Measurements from ENCODE around the gene TRA2B.

Gene TRA2B

GRCh38 chr3:185881926-185882325, 55.9 kb downstream of the TRA2B start:
- H3K27ac ChIP-seq, result no peak overlapping the region
- no peak for TF ChIP-seq CTCF (conservative IDR thresholded peaks at IDR 0.05)

GRCh38 chr3:185880600-185880999, 57.2 kb downstream of the TRA2B start:
- H3K27ac ChIP-seq, result no peak overlapping the region
- no peak for TF ChIP-seq CTCF (conservative IDR thresholded peaks at IDR 0.05)

GRCh38 chr3:185878920-185879319, 58.9 kb downstream of the TRA2B start:
- TF ChIP-seq ZFX (IDR thresholded peaks at IDR 0.05), result no peak
- no peak for TF ChIP-seq CTCF (conservative IDR thresholded peaks at IDR 0.05)
- H3K27ac ChIP-seq, result no peak overlapping the region

GRCh38 chr3:185874119-185874518, 63.7 kb downstream of the TRA2B start:
- TF ChIP-seq ZFX (IDR thresholded peaks at IDR 0.05) (no peak), CTCF (conservative IDR thresholded peaks at IDR 0.05) (no peak)

GRCh38 chr3:185867650-185868049, 70.2 kb downstream of the TRA2B start:
- no peak overlapping the region for H3K27ac ChIP-seq
- TF ChIP-seq ZFX (IDR thresholded peaks at IDR 0.05) (no peak), CTCF (conservative IDR thresholded peaks at IDR 0.05) (no peak)

More at GRCh38 chr3:185874119-185874518, 63.7 kb downstream of the TRA2B start:
- H3K27ac ChIP-seq, result no peak overlapping the region

GRCh38 chr3:185866995-185867394, 70.8 kb downstream of the TRA2B start:
- TF ChIP-seq ZFX (IDR thresholded peaks at IDR 0.05) (no peak), CTCF (conservative IDR thresholded peaks at IDR 0.05) (no peak)
- H3K27ac ChIP-seq, result no peak overlapping the region

- no peak overlapping the region for H3K27ac ChIP-seq
- TF ChIP-seq CTCF (conservative IDR thresholded peaks at IDR 0.05) (no peak), ZFX (IDR thresholded peaks at IDR 0.05) (no peak)
Measured at GRCh38 chr3:185866555-185866954, 71.3 kb downstream of the TRA2B start.
